ENCODE measurements around the gene GPR157. TPM values are rescaled to one million over a fixed set of nuclear protein-coding genes. Genes with fewer than 3 reads are reported as not detected.
A peak's percentile ranks its signal among the peaks of the same experiment; 100 is the strongest.

Gene GPR157
- total and polyA plus RNA-seq, 2 donors (not counting 1 experiment from before 2014, with no cell fraction given): 2.0 to 21.2 TPM

GRCh38 chr1:9133870-9134585 is 5.1 kb upstream of the GPR157 start:
- H2AFZ ChIP-seq (ENCODE audit: insufficient read depth, low read depth, low read length, poor library complexity, severe bottlenecking): no peak overlapping the region
- peak overlapping the region; percentile 2 for H3K27ac Mint-ChIP-seq
- POLR2A ChIA-PET: interaction anchor here (0.6 kb wide), 1 partner anchor 8 kb away, joined by 3 read pairs; no protein-coding TSS in a partner anchor

More at GRCh38 chr1:9133870-9134585, 5.1 kb upstream of the GPR157 start:
- H3K27me3 Mint-ChIP-seq: no peaks in the 10 kb centered on the region
- Histone ChIP-seq H3K79me2 (ENCODE audit: control insufficient read depth, insufficient read depth, low read length) (no peaks in the 10 kb centered on the region), H4K20me1 (ENCODE audit: control insufficient read depth, insufficient read depth, low read length, poor library complexity, severe bottlenecking) (no peaks in the 10 kb centered on the region), H3K4me2 (replicated peaks; ENCODE audit: low read depth, low read length, poor library complexity, severe bottlenecking) (no peak overlapping the region), H3K9ac (ENCODE audit: low read length) (no peak overlapping the region), H3K9me3 (ENCODE audit: control extremely low read depth in 1 of 3, control insufficient read depth in 2 of 3, insufficient read depth in 1 of 3, low read length in 2 of 3) (no peaks in the 10 kb centered on the region), H3K4me1 (ENCODE audit: control insufficient read depth in 2 of 2, insufficient read depth in 2 of 2, low read length in 2 of 2) (peaks cover 4 to 16% of the 10 kb centered on the region in 2 donors), H3K36me3 (replicated peaks in 1 of 2; ENCODE audit: control extremely low read depth in 1 of 2, control insufficient read depth in 1 of 2, extremely low read depth in 1 of 2, insufficient read depth in 2 of 2, low read length in 1 of 2) (no peaks in the 10 kb centered on the region), H3K27ac (ENCODE audit: low read length in 2 of 2) (no peak overlapping the region), H3K4me3 (ENCODE audit: control extremely low read depth in 1 of 5, extremely low read depth in 1 of 5, insufficient read depth in 1 of 5, low read depth in 2 of 5, low read length in 4 of 5) (no peak overlapping the region), H3K27me3 (replicated peaks in 1 of 4; ENCODE audit: control extremely low read depth in 1 of 4, control insufficient read depth in 3 of 4, insufficient read depth in 4 of 4, low read length in 3 of 4) (no peaks in the 10 kb centered on the region)
- peaks cover 34% of the 10 kb centered on the region for H3K4me1 Mint-ChIP-seq
- CTCF ChIA-PET: interaction anchor here (0.5 to 2.3 kb wide), 6 partner anchors 8 to 793 kb away, joined by 3 to 8 read pairs (median 5); no protein-coding TSS in a partner anchor
- TF ChIP-seq EZH2 (IDR thresholded peaks at IDR 0.05; ENCODE audit: borderline replicate concordance, insufficient read depth, low read depth, low read length, poor library complexity, severe bottlenecking) (no peak), CTCF (IDR thresholded peaks at IDR 0.05) (no peak)
- DNase-seq (no peak), ATAC-seq (ENCODE audit: low read depth) (no peak)
- H3K9me3 Mint-ChIP-seq (ENCODE audit: insufficient read depth): no peaks in the 10 kb centered on the region
- no peak overlapping the region for H3K4me3 Mint-ChIP-seq
- intact Hi-C loops (cut with micrococcal nuclease): loop anchor here (5.0 kb wide), 1 partner anchor 48 kb away; no protein-coding TSS in a partner anchor
- 93% methylated on average over 3 of the region's 5 CpGs for WGBS (ENCODE audit: insufficient coverage)

Measured in B cell (primary cell).